MCF 10A (cell line): Measurements from ENCODE around the gene MAML2. TPM values are rescaled to one million over a fixed set of nuclear protein-coding genes. Genes with fewer than 3 reads are reported as not detected.

Experiments
- BruUV-seq: library from RNA; stranded (reverse); fragments of 400-500 nt; replicated peaks from 2 replicates; lab custom pipeline; 2021; lab: Mats Ljungman, UMichigan
- CTCF ChIA-PET: fragments of 300-600 bp; sonication (Branson Sonifier 250); formaldehyde crosslinking; extraction: SDS; loops from one replicate; lab custom pipeline; 2021; ENCODE audit warnings: antibody characterized with exemption, inconsistent platforms; lab: Yijun Ruan, JAX
- POLR2A ChIA-PET: fragments of 300-600, 350-650 bp; sonication (Branson Sonifier 250); formaldehyde crosslinking; extraction: SDS; loops from one replicate; lab custom pipeline; 2020; ENCODE audit warnings: antibody characterized with exemption, inconsistent platforms; lab: Yijun Ruan, JAX
- DNase-seq: peaks from one replicate; pipeline ENCODE4 v3.0.0-alpha.2; 2018; ENCODE audit not compliant: unreplicated experiment
- H3K27ac Mint-ChIP-seq: one replicate; pipeline ENCODE4 v1.8.0; 2022; ENCODE audit warnings: mild to moderate bottlenecking, low read depth, mixed read lengths; ENCODE audit not compliant: unreplicated experiment
- H3K27me3 Mint-ChIP-seq: one replicate; pipeline ENCODE4 v1.8.0; 2022; ENCODE audit warnings: mixed read lengths; ENCODE audit not compliant: insufficient read depth, unreplicated experiment
- H3K36me3 Mint-ChIP-seq: one replicate; pipeline ENCODE4 v1.8.0; 2022; ENCODE audit warnings: mild to moderate bottlenecking, moderate library complexity, mixed read lengths; ENCODE audit not compliant: insufficient read depth, unreplicated experiment
- H3K4me1 Mint-ChIP-seq: one replicate; pipeline ENCODE4 v1.8.0; 2022; ENCODE audit warnings: mixed read lengths; ENCODE audit not compliant: insufficient read depth, unreplicated experiment
- H3K4me3 Mint-ChIP-seq: one replicate; pipeline ENCODE4 v1.8.0; 2022; ENCODE audit warnings: mild to moderate bottlenecking, moderate library complexity, mixed read lengths; ENCODE audit not compliant: unreplicated experiment
- H3K9me3 Mint-ChIP-seq: one replicate; pipeline ENCODE4 v1.8.0; 2022; ENCODE audit warnings: mixed read lengths; ENCODE audit not compliant: unreplicated experiment
- CTCF ChIP-seq: fragments of 200-600 bp; IDR thresholded peaks from one replicate; pipeline ENCODE4 v1.8.0; 2022; ENCODE audit warnings: antibody characterized with exemption, mild to moderate bottlenecking; ENCODE audit not compliant: unreplicated experiment
- intact Hi-C: fragments of 100-400 bp; cut with micrococcal nuclease; formaldehyde crosslinking; loops from 2 replicates; pipeline ENCODE4 v1.14.1; 2022
- total RNA-seq: library from RNA; stranded (reverse); gene quantifications from 2 replicates; pipeline ENCODE4 v1.2.3, GENCODE V29; 2022

The MAML2 gene
- total RNA-seq, 1 experiment from 2014 or later, result 8.6 TPM

- CTCF ChIA-PET, result no interaction called here
- no TSS peak for BruUV-seq
- no peak for DNase-seq
- intact Hi-C loops, result no loop called here
- Mint-ChIP-seq H3K27me3 (no peaks in the 10 kb centered on the region), H3K4me3 (no peak overlapping the region), H3K27ac (no peak overlapping the region), H3K9me3 (no peaks in the 10 kb centered on the region), H3K4me1 (peaks cover 44% of the 10 kb centered on the region), H3K36me3 (no peaks in the 10 kb centered on the region)
- no peak for TF ChIP-seq CTCF
- POLR2A ChIA-PET, result interaction anchor here (0.7 to 2.5 kb wide), 3 partner anchors 9 to 17 kb away, joined by 3 to 9 read pairs (median 4); no protein-coding TSS in a partner anchor
Measured at GRCh38 chr11:96326959-96327358, 16.0 kb downstream of the MAML2 start.

GRCh38 chr11:96324912-96325311, 18.1 kb downstream of the MAML2 start:
- no TSS peak for BruUV-seq
- intact Hi-C loops, result no loop called here
- Mint-ChIP-seq H3K27me3 (no peaks in the 10 kb centered on the region), H3K4me3 (peak overlapping the region; percentile 44), H3K36me3 (no peaks in the 10 kb centered on the region), H3K9me3 (no peaks in the 10 kb centered on the region), H3K4me1 (peaks cover 32% of the 10 kb centered on the region), H3K27ac (peak overlapping the region; percentile 83)
- DNase-seq, result no peak
- POLR2A ChIA-PET, result interaction anchor here (0.8 to 2.6 kb wide), 7 partner anchors 10 to 202 kb away, joined by 3 to 20 read pairs (median 5); partner anchors contain the start of gene MAML2
- TF ChIP-seq CTCF, result no peak
- CTCF ChIA-PET, result interaction anchor here (0.6 to 1.5 kb wide), 5 partner anchors 13 to 270 kb away, joined by 3 to 5 read pairs (median 3); partner anchors contain the start of gene MAML2

GRCh38 chr11:96323642-96323985, 19.4 kb downstream of the MAML2 start:
- CTCF ChIA-PET, result interaction anchor here (1.0 kb wide), 1 partner anchor 17 kb away, joined by 4 read pairs; no protein-coding TSS in a partner anchor
- no TSS peak for BruUV-seq

More at GRCh38 chr11:96323642-96323985, 19.4 kb downstream of the MAML2 start:
- POLR2A ChIA-PET, result interaction anchor here (0.6 to 2.6 kb wide), 3 partner anchors 9 to 209 kb away, joined by 3 to 9 read pairs (median 3); no protein-coding TSS in a partner anchor
- H3K36me3 Mint-ChIP-seq, result no peaks in the 10 kb centered on the region
- H3K27ac Mint-ChIP-seq, result no peak overlapping the region
- peaks cover 20% of the 10 kb centered on the region for H3K4me1 Mint-ChIP-seq
- H3K4me3 Mint-ChIP-seq, result no peak overlapping the region
- H3K9me3 Mint-ChIP-seq, result no peaks in the 10 kb centered on the region
- DNase-seq, result no peak
- no peaks in the 10 kb centered on the region for H3K27me3 Mint-ChIP-seq
- intact Hi-C loops, result no loop called here
- TF ChIP-seq CTCF, result no peak
